Measurements from ENCODE around the gene SGCD.
A peak's percentile ranks its signal among the peaks of the same experiment; 100 is the strongest.

SGCD gene

GRCh38 chr5:156401804-156402203, 74.8 kb downstream of the SGCD start:
- no peak for DNase-seq (ENCODE audit: low read depth)

- peak; percentile 21 for DNase-seq (ENCODE audit: low read depth)
Measured at GRCh38 chr5:156402387-156402921, 75.5 kb downstream of the SGCD start.

DNA sequence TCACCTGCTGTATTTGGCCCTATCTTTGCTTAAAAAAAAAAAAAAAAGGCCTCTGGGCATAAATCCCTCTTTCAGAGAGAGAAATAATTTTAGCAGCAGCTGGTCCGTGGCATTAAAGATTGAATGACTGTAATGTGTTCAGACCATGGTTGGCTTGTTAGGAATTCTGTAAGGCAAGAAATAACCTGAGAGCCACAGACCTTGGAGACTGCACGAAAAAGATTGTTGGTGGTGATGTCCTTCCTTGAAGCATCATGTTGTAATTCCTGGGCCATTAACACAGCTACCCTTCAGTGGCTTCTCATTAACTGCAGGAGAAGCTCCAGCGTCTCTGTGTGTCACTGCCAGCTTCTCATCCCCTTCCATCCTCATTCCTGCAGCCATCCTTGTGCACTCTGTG, 79.0 kb downstream of the SGCD start:
- DNase-seq (ENCODE audit: low read depth), result no peak

DNA sequence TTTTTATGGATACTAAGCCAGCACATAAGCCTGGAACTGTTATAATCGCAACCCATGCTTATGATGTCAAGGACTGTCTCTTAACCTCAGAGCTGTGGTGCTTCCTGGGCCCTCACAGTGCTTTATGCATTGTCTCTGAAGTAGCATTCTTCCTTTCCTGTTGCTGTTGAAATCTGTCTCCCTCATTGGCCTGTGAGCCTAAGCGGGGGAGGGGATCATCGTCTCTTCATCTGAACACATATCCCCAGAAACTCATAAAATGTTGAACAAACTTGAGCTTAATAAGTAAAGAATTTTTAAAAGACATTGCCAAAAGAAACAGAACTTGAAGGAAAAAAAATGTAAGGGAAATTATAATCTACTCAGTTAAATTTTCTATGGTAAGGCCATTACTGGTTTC, 80.3 kb downstream of the SGCD start:
- no peak for DNase-seq (ENCODE audit: low read depth)

DNA sequence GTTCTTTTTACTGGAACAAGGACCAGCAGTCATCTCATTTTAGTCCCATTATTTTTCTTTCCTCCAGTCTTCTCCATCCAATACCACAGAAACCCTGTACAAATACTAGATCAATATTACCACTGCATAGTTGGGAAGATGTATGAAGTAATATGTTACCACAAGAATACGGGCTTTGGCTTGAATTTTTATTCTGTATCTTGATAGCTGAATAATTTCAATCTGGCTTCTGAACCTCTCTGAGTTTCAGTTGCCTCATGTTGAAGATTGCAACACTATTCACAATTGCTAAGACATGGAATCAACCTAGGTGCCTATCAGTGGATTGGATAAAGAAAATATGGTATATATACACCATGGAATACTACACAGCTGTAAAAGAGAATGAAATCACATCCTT, 82.9 kb downstream of the SGCD start:
- DNase-seq (ENCODE audit: low read depth), result no peak

- no peak for DNase-seq (ENCODE audit: low read depth)
Measured at GRCh38 chr5:156411185-156411613, 84.2 kb downstream of the SGCD start.

GRCh38 chr5:156411957-156412356, 85.0 kb downstream of the SGCD start:
- DNase-seq (ENCODE audit: low read depth), result no peak

GRCh38 chr5:156414391-156414790, 87.4 kb downstream of the SGCD start:
- DNase-seq (ENCODE audit: low read depth), result no peak

GRCh38 chr5:156419661-156420060, 92.7 kb downstream of the SGCD start:
- no peak for DNase-seq (ENCODE audit: low read depth)

DNA sequence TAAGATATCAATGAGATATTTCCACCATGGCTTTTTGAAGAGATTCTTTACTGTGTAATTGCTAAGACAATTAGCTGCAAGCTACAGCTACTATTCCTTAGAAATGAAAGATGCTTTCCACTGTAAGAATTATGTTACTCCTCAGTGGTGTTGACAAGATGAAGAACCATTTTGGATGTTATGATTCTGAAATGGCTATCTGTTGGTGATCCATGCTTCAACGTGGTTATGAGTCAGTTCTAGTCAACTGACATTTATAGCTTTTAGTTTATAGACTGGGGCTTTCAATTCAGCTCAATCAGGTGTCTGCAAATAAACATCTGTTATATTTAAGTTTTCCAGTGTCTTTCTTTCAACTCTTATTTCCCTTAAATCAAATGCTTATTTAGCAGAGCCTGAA, 93.7 kb downstream of the SGCD start:
- no peak for DNase-seq (ENCODE audit: low read depth)

DNA sequence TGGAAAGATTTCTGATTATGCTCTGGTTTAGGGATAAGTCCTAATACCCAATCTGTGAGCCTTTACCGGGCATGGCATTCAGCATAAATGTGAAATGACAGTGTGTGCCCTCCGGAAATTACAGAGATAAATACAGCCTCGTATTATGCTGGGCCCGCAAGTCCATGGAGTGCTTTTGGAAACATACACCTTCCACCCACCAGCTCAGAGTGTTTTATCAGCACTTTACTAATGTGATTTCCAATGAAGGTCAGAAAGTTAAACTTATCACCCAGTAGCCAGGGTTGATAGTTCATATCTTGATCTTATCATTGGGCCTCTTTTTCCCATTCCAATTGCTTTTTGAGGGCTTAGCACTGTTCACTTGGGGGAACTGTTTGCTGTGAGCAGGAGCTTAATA, 94.8 kb downstream of the SGCD start:
- DNase-seq (ENCODE audit: low read depth), result no peak

GRCh38 chr5:156423597-156423996, 96.6 kb downstream of the SGCD start:
- DNase-seq (ENCODE audit: low read depth), result no peak

DNA sequence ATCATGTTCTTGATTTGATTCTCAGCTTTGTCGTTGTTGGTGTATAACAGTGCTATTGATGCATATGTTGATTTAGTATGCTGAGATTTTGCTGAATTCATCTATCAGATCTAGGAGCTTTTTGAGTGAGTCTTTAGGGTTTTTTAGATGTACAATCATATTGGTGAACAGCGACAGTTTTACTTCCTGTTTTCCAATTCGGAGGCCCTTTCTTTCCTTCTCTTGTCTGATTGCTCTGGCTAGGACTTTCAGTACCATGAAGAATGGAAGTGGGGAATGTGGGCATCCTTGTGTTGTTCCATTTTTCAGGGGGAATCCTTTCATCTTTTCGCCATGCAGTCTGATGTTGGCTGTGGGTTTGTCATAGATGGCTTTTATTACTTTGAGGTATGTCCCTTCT, 100.4 kb downstream of the SGCD start:
- no peak for DNase-seq (ENCODE audit: low read depth)

- no peak for DNase-seq (ENCODE audit: low read depth)
Measured at GRCh38 chr5:156431956-156432829, 105.2 kb downstream of the SGCD start.

DNA sequence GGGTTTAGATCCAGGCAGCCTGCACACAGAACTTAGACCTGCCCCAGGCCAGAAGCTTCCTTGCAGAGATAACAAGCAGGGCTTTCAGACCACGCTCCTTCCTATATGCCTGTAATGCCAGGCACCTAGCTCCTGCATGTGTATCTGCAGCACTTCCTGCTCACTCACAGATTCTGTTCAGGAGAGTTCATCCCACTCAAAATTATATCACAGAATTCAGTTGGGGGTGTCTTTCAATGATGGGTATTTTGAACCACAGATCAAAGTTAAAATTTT, 105.8 kb downstream of the SGCD start:
- no peak for DNase-seq (ENCODE audit: low read depth)

GRCh38 chr5:156434471-156434870, 107.5 kb downstream of the SGCD start:
- DNase-seq (ENCODE audit: low read depth), result no peak

DNA sequence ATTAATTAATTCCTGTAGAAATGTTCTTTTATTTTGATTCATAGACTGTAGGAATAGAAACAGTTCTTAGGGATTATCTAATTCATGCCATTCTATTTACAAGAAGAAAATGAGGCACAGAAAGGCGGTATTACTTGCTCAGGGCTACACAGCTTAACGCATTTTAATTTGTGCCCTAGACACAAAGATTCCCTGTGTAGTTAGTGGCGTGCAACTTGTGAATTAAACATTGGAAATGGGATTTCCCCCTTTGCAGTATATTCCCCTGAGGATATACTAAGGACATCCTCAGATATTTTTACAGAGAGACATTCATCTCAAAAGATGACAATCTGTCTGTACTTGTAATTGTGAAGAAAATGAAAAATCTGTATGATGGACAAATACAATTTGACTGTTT, 108.1 kb downstream of the SGCD start:
- DNase-seq (ENCODE audit: low read depth), result no peak

GRCh38 chr5:156438076-156438475, 111.1 kb downstream of the SGCD start:
- DNase-seq (ENCODE audit: low read depth), result no peak

DNA sequence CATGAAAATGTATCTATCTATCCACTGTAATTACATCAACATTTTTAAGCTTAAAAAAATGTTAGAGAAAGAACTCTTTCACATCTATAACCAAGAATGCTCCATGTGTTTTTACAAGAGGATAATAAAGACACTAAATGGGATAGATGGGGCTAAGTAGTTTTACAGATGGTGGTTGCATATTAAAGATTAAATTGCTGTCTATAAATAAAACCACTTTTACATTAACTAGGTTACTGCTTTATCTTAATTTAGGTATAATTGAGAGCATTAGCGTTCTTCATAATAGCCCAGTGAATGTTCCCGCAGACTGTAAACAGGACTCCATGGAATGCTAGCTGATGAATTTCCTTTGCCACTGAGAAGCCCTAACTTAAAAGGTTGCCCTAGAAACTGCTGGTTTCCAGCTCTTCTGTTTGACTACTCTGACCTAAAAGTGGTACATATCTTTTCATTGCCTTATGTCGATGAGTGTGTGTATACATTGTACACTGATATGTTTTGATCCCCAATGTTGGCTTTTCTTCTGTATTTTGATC, 117.9 kb downstream of the SGCD start:
- DNase-seq (ENCODE audit: low read depth), result no peak

DNA sequence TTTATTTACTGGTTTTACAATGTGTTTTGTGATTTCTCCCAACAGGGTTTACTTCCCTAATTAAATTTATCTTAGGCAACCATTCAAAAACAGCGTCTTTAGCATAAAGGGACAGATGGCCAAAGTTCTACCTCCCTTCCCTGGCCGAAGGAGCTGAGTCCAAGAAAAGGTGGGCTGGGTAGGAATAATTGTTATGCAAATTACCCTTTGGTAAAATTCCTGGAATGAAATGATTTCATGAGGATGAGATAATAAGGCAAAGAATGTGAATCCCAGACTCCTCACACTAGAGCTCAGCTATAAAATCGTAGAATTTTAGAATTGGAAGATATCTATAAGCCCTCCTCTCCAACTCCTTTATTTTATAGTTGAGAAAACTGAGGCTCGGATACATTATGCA, 119.6 kb downstream of the SGCD start:
- no peak for DNase-seq (ENCODE audit: low read depth)

- no peak for DNase-seq (ENCODE audit: low read depth)
Measured at GRCh38 chr5:156450778-156451177, 123.8 kb downstream of the SGCD start.

- DNase-seq (ENCODE audit: low read depth), result no peak
Measured at GRCh38 chr5:156451505-156451904, 124.5 kb downstream of the SGCD start.

DNA sequence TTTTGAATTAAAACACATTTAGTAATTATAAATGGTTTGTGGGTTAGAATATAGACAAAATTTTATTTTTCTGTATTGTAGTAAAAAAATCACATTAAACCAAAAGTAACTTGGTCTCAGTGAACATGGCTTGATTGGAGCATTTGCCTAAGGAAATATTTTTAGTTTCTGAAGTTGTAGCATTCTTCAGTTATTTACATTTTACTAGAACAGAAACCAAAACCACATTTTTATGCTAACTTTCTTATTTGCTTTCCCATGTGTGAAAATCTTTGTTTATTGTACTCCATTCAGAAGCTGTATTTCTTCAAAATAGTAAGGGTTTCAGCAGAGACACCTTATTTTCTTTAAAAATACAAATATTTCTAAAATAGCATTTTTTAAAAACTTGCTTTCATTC, 129.9 kb downstream of the SGCD start:
- no peak for DNase-seq (ENCODE audit: low read depth)

DNA sequence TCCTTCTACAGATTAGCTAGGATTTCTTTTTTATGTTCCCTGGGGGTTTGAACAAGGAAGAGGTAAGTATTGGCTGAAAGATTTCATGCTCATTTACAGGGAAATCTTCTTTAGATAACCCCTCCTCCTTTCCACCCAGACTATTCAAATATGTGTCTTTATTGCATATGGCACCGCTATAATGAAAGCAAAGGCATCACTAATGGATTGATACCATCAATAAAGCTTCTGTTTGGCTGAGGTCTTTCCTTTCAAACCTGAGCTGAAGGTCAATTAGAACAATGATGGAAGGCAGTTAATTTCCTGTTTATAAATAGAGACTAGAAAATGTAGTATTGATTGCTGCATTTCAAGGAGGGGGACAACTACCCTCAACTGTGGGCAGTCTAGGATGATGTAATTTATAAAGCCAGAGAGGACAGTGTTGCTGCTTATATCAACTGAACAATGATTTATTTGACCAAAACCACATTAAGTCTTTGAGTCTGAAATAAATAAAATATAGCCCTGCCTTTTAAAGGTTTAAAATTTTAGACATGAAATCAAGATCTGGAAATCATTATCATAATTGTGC, 132.9 kb downstream of the SGCD start:
- DNase-seq (ENCODE audit: low read depth), result no peak
